B cell (primary cell): ENCODE results near the gene NEK11. TPM values are rescaled to one million over a fixed set of nuclear protein-coding genes. Genes with fewer than 3 reads are reported as not detected.

Experiments used
- ATAC-seq: fragments of 200-7000 bp; cut with Tn5 transposase; one replicate; pipeline ENCODE4 v1.10.0; 2021; ENCODE audit warnings: low read depth, mild to moderate bottlenecking, moderate number of reproducible peaks, moderate library complexity
- CTCF ChIA-PET: fragments of 350-600 bp; sonication (Branson Sonifier 250); formaldehyde crosslinking; loops from one replicate; lab custom pipeline; 2021; ENCODE audit warnings: antibody characterized with exemption, inconsistent platforms; lab: Charles Lee
- POLR2A ChIA-PET: fragments of 350-600 bp; sonication (Branson Sonifier 250); formaldehyde crosslinking; loops from one replicate; lab custom pipeline; 2021; ENCODE audit warnings: antibody characterized with exemption; lab: Charles Lee
- DNase-seq: peaks from one replicate; pipeline ENCODE4 v3.0.0; 2013
- H2AFZ ChIP-seq: 2 replicates; pipeline ENCODE4 v1.6.1; 2012; ENCODE audit warnings: mild to moderate bottlenecking, low read depth, low read length; ENCODE audit not compliant: insufficient read depth, poor library complexity, severe bottlenecking
- H3K27ac ChIP-seq, 2 donors: 1 replicate in 1 of 2; 2 replicates in 1 of 2; pipeline ENCODE4 v1.5.1; 2012 to 2013; ENCODE audit warnings: low read length in 2 of 2, mild to moderate bottlenecking in 2 of 2, moderate library complexity in 1 of 2
- H3K27me3 ChIP-seq, 4 experiments: fragments of 200-600 bp in 1 of 4; sonication (generic) in 1 of 4; replicated peaks in 1 of 4; 1 replicate in 2 of 4; 2 replicates in 2 of 4; pipeline versions ENCODE4 v1.6.1 to v1.7.0; 2013 to 2016; ENCODE audit warnings: low read length in 3 of 4, mild to moderate bottlenecking in 2 of 4, mixed read lengths in 1 of 4, moderate library complexity in 1 of 4; ENCODE audit not compliant: insufficient read depth in 4 of 4, control insufficient read depth in 3 of 4; ENCODE audit errors: control extremely low read depth in 1 of 4
- H3K36me3 ChIP-seq, 2 experiments: replicated peaks in 1 of 2; 1 replicate in 1 of 2; 2 replicates in 1 of 2; pipeline versions ENCODE4 v1.6.1 to v1.7.1; 2013; ENCODE audit warnings: low read length in 1 of 2; ENCODE audit not compliant: insufficient read depth in 2 of 2, control insufficient read depth in 1 of 2; ENCODE audit errors: control extremely low read depth in 1 of 2, extremely low read depth in 1 of 2
- H3K4me1 ChIP-seq, 2 donors: fragments of 200-600 bp in 1 of 2; sonication (generic) in 1 of 2; 1 replicate in 1 of 2; 2 replicates in 1 of 2; pipeline versions ENCODE4 v1.5.1 to v1.6.1; 2013 to 2017; ENCODE audit warnings: low read length in 2 of 2; ENCODE audit not compliant: control insufficient read depth in 2 of 2, insufficient read depth in 2 of 2
- H3K4me2 ChIP-seq: replicated peaks from 2 replicates; pipeline ENCODE3; 2012; ENCODE audit warnings: mild to moderate bottlenecking, low read depth, low read length; ENCODE audit not compliant: poor library complexity, severe bottlenecking
- H3K4me3 ChIP-seq, 5 experiments: fragments of 200-600 bp in 1 of 5; sonication (generic) in 1 of 5; 1 replicate in 3 of 5; 2 replicates in 2 of 5; pipeline versions ENCODE4 v1.5.1 to v1.7.0; 2011 to 2016; ENCODE audit warnings: low read length in 4 of 5, mild to moderate bottlenecking in 4 of 5, low read depth in 2 of 5, control low read depth in 1 of 5, moderate library complexity in 1 of 5; ENCODE audit not compliant: insufficient read depth in 1 of 5; ENCODE audit errors: control extremely low read depth in 1 of 5, extremely low read depth in 1 of 5
- H3K79me2 ChIP-seq: fragments of 200-600 bp; sonication (generic); one replicate; pipeline ENCODE4 v1.6.0; 2016; ENCODE audit warnings: low read length; ENCODE audit not compliant: control insufficient read depth, insufficient read depth
- H3K9ac ChIP-seq: fragments of 200-600 bp; sonication (generic); 2 replicates; pipeline ENCODE4 v1.6.1; 2017; ENCODE audit warnings: mild to moderate bottlenecking, low read length, moderate library complexity
- H3K9me3 ChIP-seq, 3 donors: one replicate each; pipeline versions ENCODE4 v1.6.1 to v1.7.1; 2013; ENCODE audit warnings: low read length in 2 of 3; ENCODE audit not compliant: control insufficient read depth in 2 of 3, insufficient read depth in 1 of 3; ENCODE audit errors: control extremely low read depth in 1 of 3
- H4K20me1 ChIP-seq: 2 replicates; pipeline ENCODE4 v1.6.0; 2012; ENCODE audit warnings: mild to moderate bottlenecking, low read length; ENCODE audit not compliant: insufficient read depth, control insufficient read depth, poor library complexity, severe bottlenecking
- H3K27ac Mint-ChIP-seq: one replicate; pipeline ENCODE4 v1.8.0; 2021; ENCODE audit warnings: mixed read lengths
- H3K27me3 Mint-ChIP-seq: one replicate; pipeline ENCODE4 v1.8.0; 2021; ENCODE audit warnings: mixed read lengths
- H3K4me1 Mint-ChIP-seq: one replicate; pipeline ENCODE4 v1.8.0; 2021; ENCODE audit warnings: mixed read lengths
- H3K4me3 Mint-ChIP-seq: one replicate; pipeline ENCODE4 v1.8.0; 2021; ENCODE audit warnings: mixed read lengths
- H3K9me3 Mint-ChIP-seq: one replicate; pipeline ENCODE4 v1.8.0; 2022; ENCODE audit warnings: mixed read lengths; ENCODE audit not compliant: insufficient read depth
- CTCF ChIP-seq: fragments of 200-600 bp; IDR thresholded peaks from one replicate; pipeline ENCODE4 v1.8.0; 2022; ENCODE audit warnings: antibody characterized with exemption, mild to moderate bottlenecking
- EZH2 ChIP-seq: IDR thresholded peaks from 2 replicates; pipeline ENCODE4 v1.6.1; 2012; ENCODE audit warnings: borderline replicate concordance, low read depth, mild to moderate bottlenecking, moderate library complexity, low read length; ENCODE audit not compliant: insufficient read depth, poor library complexity, severe bottlenecking
- WGBS: methylation state at CpG from one replicate; pipeline ENCODE4 v1.1.5; 2013; ENCODE audit warnings: missing lambda C conversion rate; ENCODE audit not compliant: insufficient coverage; 5-methylcytosine and 5-hydroxymethylcytosine counted together
- intact Hi-C: fragments of 100-400 bp; cut with micrococcal nuclease; formaldehyde crosslinking; loops from one replicate; pipeline ENCODE4 v1.10.0; 2022
- polyA plus RNA-seq: library from polyadenylated mRNA; depleted of rRNA; stranded (reverse); fragments of >200 nt; gene quantifications from 2 replicates; pipeline ENCODE4 v1.2.3, GENCODE V29; 2012
- total RNA-seq, 2 donors: library from RNA; stranded (reverse); fragments of 120-200 nt in 1 of 2; gene quantifications; 1 replicate in 1 of 2; 2 replicates in 1 of 2; pipeline versions ENCODE4 v1.2.3 to v1.2.4, GENCODE V29; 2013 to 2022

The NEK11 gene
- total and polyA plus RNA-seq, 2 donors (not counting 1 experiment from before 2014, with no cell fraction given) = 1.00 to 7.7 TPM

GRCh38 chr3:131158434-131158833 lies 131.8 kb downstream of the NEK11 start:
- CTCF ChIA-PET = no interaction called here
- no peaks in the 10 kb centered on the region for H3K4me1 ChIP-seq
- Mint-ChIP-seq H3K27ac (no peak overlapping the region), H3K4me3 (no peak overlapping the region), H3K4me1 (no peaks in the 10 kb centered on the region), H3K9me3 (no peaks in the 10 kb centered on the region), H3K27me3 (peaks cover 9% of the 10 kb centered on the region)
- DNase-seq (no peak), ATAC-seq (no peak)
- H3K27me3 ChIP-seq = no peaks in the 10 kb centered on the region
- intact Hi-C loops = no loop called here
- H3K27ac ChIP-seq = no peak overlapping the region
- no peak overlapping the region for H3K9ac ChIP-seq
- no peaks in the 10 kb centered on the region for H3K79me2 ChIP-seq
- TF ChIP-seq CTCF (no peak), EZH2 (no peak)
- no peaks in the 10 kb centered on the region for H4K20me1 ChIP-seq
- H3K36me3 ChIP-seq = no peaks in the 10 kb centered on the region
- no peak overlapping the region for H3K4me2 ChIP-seq
- H3K4me3 ChIP-seq = no peak overlapping the region
- WGBS = 95% methylated on average over 4 of the region's 4 CpGs
- peaks cover 0 to 3% (median 0%) of the 10 kb centered on the region in 3 donors for H3K9me3 ChIP-seq
- POLR2A ChIA-PET = no interaction called here
- no peak overlapping the region for H2AFZ ChIP-seq

GRCh38 chr3:131162516-131162915 lies 135.8 kb downstream of the NEK11 start:
- no peaks in the 10 kb centered on the region for H3K4me1 ChIP-seq
- H3K36me3 ChIP-seq = no peaks in the 10 kb centered on the region
- no peak for TF ChIP-seq CTCF
- TF ChIP-seq EZH2 = no peak
- no peak overlapping the region for H3K4me3 ChIP-seq
- no peaks in the 10 kb centered on the region for H3K79me2 ChIP-seq
- H3K27ac ChIP-seq = no peak overlapping the region
- no CpG with 5 or more reads among the region's 5 CpGs for WGBS
- no peak for ATAC-seq
- Mint-ChIP-seq H3K27ac (no peak overlapping the region), H3K27me3 (no peaks in the 10 kb centered on the region), H3K4me3 (no peak overlapping the region), H3K4me1 (no peaks in the 10 kb centered on the region), H3K9me3 (no peaks in the 10 kb centered on the region)
- H3K4me2 ChIP-seq = no peak overlapping the region
- no peak overlapping the region for H3K9ac ChIP-seq
- H3K27me3 ChIP-seq = no peaks in the 10 kb centered on the region
- DNase-seq = no peak
- intact Hi-C loops = no loop called here
- ChIA-PET CTCF (no interaction called here), POLR2A (no interaction called here)
- no peak overlapping the region for H2AFZ ChIP-seq
- H3K9me3 ChIP-seq = peaks cover 0 to 3% (median 0%) of the 10 kb centered on the region in 3 donors
- no peaks in the 10 kb centered on the region for H4K20me1 ChIP-seq
